HG02763 (cell line): ENCODE measurements around the gene LMX1B.

ENCODE experiments used
- ATAC-seq: cut with Tn5 transposase; IDR thresholded peaks from one replicate; pipeline ENCODE4 v1.9.1; 2021; ENCODE audit warnings: mild to moderate bottlenecking, moderate library complexity; ENCODE audit not compliant: unreplicated experiment

LMX1B gene

GRCh38 chr9:126630458-126631237, 16.9 kb downstream of the LMX1B start:
- no peak for ATAC-seq

- ATAC-seq = no peak
These were observed 17.5 kb downstream of the LMX1B start for GRCh38 chr9:126631254-126631653.

- no peak for ATAC-seq
These were observed 20.3 kb downstream of the LMX1B start for GRCh38 chr9:126633881-126634558.

DNA sequence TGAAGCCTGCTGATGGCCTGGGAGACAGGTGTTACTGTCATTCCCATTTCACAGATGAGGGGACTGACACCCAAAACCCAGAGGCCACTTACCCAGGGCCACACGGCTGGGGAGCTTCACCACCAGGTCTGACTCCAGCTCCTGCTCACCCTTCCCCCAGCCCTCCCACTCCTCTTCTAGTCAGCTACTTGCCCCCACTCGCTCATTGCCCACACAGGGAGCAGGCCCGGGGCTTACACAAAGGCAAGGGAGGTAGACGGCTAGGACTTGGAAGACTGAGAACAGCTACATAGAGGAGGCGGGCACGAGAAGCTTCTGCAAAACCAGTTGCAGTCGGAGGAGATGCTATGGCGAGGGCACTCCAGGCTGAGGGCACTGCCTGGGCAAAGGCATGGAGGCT, 21.3 kb downstream of the LMX1B start:
- no peak for ATAC-seq

- ATAC-seq = no peak
These were observed 22.1 kb downstream of the LMX1B start for GRCh38 chr9:126635661-126636439.

DNA sequence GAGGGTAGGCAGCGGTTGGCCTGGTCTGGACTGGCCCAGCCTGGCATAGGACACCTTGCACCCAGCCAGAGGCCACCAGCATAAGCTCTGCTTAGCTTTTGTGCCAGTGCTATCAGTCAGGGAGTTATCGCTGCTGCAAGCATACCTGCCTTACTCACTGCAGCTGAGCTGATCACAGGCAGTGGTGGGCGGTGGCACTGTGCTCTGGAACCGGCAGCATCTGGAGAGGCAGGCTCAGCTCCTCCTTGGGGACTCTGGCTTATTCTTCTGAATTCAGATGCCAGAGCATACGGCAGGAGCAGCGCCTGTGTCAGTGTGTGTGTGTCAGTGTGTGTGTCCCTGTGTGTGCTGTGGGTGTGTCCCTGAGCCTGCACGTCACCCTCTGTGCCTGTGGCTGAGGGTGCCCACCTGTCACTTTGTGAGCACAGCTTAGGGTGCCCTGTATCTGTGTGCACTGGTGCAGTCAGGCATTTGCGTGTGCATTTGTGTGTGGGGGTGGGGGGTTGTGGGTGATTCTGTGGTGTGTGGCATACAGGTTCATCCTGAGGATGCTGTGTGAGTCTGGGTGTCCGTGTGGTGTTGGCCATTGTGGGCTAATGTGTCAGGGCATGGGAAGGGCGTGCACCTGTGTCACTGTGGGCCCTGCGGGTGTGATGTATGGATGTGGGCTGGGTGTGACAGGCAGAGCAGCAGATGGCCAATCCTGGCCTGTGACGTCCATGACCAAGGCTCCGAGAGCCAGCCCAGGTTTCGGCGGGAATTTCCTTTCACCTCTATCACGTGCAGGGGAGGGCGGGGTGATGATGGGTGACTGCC, 23.5 kb downstream of the LMX1B start:
- ATAC-seq = no peak

GRCh38 chr9:126638571-126639132, 24.9 kb downstream of the LMX1B start:
- ATAC-seq = no peak

DNA sequence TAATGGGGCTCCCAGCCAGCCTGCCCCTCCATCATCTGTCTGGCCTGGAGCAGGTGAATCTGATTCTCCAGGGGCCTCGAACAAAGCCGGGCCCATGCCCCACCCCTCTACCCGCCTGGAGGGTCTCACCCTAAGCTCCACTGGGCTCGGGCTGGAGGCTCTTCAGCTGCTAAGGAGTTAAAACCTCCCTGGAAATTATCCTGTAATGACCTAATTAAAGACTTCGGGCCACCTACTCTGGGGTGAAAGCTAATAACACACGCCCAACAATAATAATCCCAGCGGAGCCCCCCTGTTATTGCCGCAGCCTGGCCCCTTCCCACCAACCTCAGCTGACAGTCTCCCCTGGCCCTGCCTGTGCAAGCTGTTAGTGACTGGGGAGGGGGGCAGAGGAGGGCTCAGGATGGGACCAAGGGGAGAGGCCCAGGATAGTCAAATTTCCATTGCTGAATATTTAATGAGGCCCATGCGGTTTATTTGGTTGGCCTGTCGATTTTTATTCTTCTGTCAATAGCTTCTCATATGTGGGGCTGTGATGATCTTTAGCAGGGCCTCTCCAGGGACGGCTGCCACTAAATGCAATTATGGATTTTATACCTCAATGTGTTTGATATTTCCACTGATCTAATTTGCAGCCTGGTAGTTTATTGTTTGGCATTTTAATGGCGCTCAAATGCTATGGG, 25.7 kb downstream of the LMX1B start:
- ATAC-seq = no peak

GRCh38 chr9:126641118-126641851, 27.6 kb downstream of the LMX1B start:
- no peak for ATAC-seq

DNA sequence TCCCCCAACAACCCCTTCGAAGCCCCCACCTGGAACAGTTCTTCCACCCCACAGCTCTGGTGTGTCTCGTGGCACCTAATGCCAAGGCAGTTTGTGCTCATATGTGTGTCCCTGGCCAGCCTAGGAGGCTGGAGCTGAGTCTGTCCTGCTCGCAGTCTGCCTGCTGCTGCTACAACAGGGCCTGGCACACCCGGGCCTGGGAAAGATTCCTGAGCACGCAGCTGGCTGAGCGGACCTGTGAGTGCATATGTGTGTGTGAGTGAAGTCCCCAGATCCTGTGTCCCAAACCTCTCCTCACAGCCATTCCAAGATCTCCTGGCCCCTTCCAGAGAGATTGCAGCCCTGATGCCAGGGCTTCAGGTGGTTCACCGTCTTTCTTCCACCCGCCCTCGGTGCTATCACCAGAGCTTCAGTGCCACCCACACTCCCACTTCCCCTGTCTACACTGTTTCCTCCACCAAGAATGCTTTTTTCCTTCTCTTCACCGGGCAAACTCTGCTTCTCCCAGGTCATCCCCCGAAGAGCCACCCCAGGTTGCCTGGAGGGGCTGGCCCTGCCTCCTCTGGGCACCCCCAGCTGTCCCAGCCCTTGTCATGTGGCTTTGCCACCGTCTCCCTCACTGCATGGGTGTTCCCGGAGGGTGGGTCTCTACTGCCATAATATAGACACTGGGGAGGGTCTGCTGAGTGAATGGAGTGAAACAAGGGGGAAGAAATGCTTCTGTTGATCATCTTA, 28.4 kb downstream of the LMX1B start:
- ATAC-seq = no peak

GRCh38 chr9:126642839-126643238, 29.1 kb downstream of the LMX1B start:
- ATAC-seq = no peak

DNA sequence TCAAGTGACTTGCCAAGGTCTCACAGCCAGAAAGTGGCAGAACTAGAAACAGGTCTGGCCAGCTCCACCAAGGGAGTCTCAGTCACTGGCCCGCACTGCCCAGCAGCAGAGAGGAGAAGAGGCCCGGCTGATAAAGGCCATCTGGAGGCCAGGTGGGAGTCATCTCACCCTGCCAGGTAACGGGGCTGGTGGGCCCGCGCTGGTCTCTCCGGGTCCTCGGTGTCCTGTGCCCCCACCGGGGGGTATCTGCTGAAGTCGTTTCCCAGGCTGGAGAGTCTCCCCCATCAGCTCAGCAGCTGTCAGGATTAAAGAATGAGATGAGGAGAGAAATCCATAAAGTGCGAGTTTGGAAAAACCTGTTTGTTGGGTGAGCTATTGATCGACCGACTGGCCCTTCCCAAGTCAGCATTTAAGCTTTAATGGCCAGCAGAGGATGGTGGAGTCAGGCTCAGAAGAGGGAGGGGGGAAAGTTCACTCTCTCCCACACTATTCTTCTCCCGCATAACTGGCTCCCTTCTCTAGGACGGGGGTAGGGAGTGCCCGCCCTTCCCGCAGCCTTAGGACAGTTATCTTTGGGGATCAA, 30.3 kb downstream of the LMX1B start:
- ATAC-seq = no peak

DNA sequence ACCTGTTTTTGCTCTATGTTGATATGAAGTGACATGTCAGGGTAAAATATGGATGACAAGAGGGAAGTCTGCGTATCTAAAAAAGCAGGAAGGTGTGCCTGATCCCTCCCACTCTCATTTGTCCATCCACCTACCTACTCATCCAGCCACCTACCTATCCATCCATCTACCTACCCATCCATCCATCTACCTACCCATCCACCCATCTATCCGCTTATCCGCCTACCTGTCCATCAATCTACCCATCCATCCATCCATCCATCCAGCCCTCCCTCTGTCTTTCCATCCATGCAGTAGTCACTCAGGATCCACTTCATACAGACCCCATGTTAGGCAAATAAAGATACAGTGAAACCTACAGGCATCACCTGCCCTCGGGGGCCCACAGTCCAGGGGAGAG, 32.4 kb downstream of the LMX1B start:
- no peak for ATAC-seq

GRCh38 chr9:126647585-126648411, 34.1 kb downstream of the LMX1B start:
- ATAC-seq = no peak

DNA sequence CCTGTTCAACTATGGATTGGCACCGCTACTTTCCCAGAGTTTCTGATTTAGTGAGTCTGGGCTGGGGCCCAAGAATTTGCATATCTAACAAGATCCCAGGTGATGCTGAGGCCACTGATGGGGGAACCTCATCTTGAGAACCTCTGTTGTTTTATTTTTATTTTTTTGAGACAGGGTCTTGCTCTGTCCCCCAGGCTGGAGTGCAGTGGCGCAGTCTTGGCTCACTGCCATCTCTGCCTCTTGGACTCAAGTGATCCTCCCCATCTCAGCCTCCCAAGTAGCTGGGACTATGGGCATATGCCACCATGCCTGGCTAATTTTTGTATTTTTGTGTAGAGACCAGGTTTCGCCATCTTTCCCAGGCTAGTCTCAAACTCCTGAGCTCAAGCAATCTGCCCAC, 35.7 kb downstream of the LMX1B start:
- no peak for ATAC-seq

- no peak for ATAC-seq
These were observed 36.9 kb downstream of the LMX1B start for GRCh38 chr9:126650404-126651341.
